ENCODE results near the gene ATG101. TPM values are rescaled to one million over a fixed set of nuclear protein-coding genes. Genes with fewer than 3 reads are reported as not detected.

Gene ATG101
- total and polyA plus RNA-seq, 2 of the 13 experiments (the other 11 are each of a cell fraction or from before 2014, with no cell fraction given): 58.2 to 67.7 TPM

GRCh38 chr12:52121824-52122539, 52.2 kb downstream of the ATG101 start (continued):
- TF ChIP-seq, protein P1, sequence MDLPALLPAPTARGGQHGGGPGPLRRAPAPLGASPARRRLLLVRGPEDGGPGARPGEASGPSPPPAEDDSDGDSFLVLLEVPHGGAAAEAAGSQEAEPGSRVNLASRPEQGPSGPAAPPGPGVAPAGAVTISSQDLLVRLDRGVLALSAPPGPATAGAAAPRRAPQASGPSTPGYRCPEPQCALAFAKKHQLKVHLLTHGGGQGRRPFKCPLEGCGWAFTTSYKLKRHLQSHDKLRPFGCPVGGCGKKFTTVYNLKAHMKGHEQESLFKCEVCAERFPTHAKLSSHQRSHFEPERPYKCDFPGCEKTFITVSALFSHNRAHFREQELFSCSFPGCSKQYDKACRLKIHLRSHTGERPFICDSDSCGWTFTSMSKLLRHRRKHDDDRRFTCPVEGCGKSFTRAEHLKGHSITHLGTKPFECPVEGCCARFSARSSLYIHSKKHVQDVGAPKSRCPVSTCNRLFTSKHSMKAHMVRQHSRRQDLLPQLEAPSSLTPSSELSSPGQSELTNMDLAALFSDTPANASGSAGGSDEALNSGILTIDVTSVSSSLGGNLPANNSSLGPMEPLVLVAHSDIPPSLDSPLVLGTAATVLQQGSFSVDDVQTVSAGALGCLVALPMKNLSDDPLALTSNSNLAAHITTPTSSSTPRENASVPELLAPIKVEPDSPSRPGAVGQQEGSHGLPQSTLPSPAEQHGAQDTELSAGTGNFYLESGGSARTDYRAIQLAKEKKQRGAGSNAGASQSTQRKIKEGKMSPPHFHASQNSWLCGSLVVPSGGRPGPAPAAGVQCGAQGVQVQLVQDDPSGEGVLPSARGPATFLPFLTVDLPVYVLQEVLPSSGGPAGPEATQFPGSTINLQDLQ (CRISPR knock-in tag; IDR thresholded peaks at IDR 0.05): no peak
- TF ChIP-seq ZNF337 (CRISPR knock-in tag; IDR thresholded peaks at IDR 0.05; ENCODE audit: borderline replicate concordance, low read depth) (no peak), ZNF788 (CRISPR knock-in tag; IDR thresholded peaks at IDR 0.05; ENCODE audit: borderline replicate concordance) (peak; percentile 30; the same call in 1 of the 2 replicates)
- TF ChIP-seq, protein P2, sequence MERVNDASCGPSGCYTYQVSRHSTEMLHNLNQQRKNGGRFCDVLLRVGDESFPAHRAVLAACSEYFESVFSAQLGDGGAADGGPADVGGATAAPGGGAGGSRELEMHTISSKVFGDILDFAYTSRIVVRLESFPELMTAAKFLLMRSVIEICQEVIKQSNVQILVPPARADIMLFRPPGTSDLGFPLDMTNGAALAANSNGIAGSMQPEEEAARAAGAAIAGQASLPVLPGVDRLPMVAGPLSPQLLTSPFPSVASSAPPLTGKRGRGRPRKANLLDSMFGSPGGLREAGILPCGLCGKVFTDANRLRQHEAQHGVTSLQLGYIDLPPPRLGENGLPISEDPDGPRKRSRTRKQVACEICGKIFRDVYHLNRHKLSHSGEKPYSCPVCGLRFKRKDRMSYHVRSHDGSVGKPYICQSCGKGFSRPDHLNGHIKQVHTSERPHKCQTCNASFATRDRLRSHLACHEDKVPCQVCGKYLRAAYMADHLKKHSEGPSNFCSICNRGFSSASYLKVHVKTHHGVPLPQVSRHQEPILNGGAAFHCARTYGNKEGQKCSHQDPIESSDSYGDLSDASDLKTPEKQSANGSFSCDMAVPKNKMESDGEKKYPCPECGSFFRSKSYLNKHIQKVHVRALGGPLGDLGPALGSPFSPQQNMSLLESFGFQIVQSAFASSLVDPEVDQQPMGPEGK (CRISPR knock-in tag; IDR thresholded peaks at IDR 0.05): peak; percentile 62

GRCh38 chr12:52122540-52122871, 52.7 kb downstream of the ATG101 start:
- in situ Hi-C loops (cut with HindIII; ENCODE audit: extremely low pct_ligation_motif_present, low pct_unique_long_range_greater_than_20kb): loop anchor here (5.0 kb wide), 1 partner anchor 95 kb away; no protein-coding TSS in a partner anchor
- CTCF ChIA-PET (ENCODE audit: low intra/inter-chr PET ratio, low total read pairs): interaction anchor here (1.0 to 5.2 kb wide), 2 partner anchors 39 to 96 kb away, joined by 3 to 41 read pairs; no protein-coding TSS in a partner anchor

More at GRCh38 chr12:52122540-52122871, 52.7 kb downstream of the ATG101 start:
- Histone ChIP-seq H3K4me2 (ENCODE audit: low read depth, low read length) (peak overlapping the region; percentile 29; the same call in 1 of the 2 replicates), H3K27ac (ENCODE audit: extremely low read length, insufficient read depth, low read length) (no peak overlapping the region), H3K36me3 (replicated peaks in 1 of 2; ENCODE audit: control insufficient read depth in 1 of 2, insufficient read depth in 2 of 2, low read length in 2 of 2) (no peaks in the 10 kb centered on the region), H4K20me1 (ENCODE audit: insufficient read depth, low read length) (no peaks in the 10 kb centered on the region), H3K9me3 (ENCODE audit: low read length) (no peaks in the 10 kb centered on the region), H3K4me3 (replicated peaks in 1 of 3; ENCODE audit: insufficient read depth in 1 of 3, low read depth in 2 of 3, low read length in 3 of 3) (peak overlapping the region in 1 of 3 experiments; percentile 7; a peak in 1 of 6 replicates), H3K27me3 (ENCODE audit: control insufficient read depth in 1 of 2, insufficient read depth in 2 of 2, low read length in 2 of 2) (peaks cover 4 to 31% of the 10 kb centered on the region in 2 experiments; a peak in 3 of 5 replicates), H3K4me1 (ENCODE audit: insufficient read depth, low read length) (peaks cover 66% of the 10 kb centered on the region), H3K79me2 (ENCODE audit: insufficient read depth, low read length) (no peaks in the 10 kb centered on the region), H2AFZ (ENCODE audit: low read length) (no peak overlapping the region), H3K9ac (ENCODE audit: insufficient read depth, low read depth, low read length) (no peak overlapping the region)
- WGBS (ENCODE audit: low lambda C conversion rate): 13% methylated on average over 3 of the region's 4 CpGs
- no peak for TF ChIP-seq SMC3 (IDR thresholded peaks at IDR 0.05; ENCODE audit: low read length)
- no peak for TF ChIP-seq FOXK2 (IDR thresholded peaks at IDR 0.05)
- no peak for TF ChIP-seq ZKSCAN5 (CRISPR knock-in tag; IDR thresholded peaks at IDR 0.05)
- TF ChIP-seq SOX5 (CRISPR knock-in tag; IDR thresholded peaks at IDR 0.05; ENCODE audit: borderline replicate concordance): no peak
- TF ChIP-seq HNRNPUL1 (IDR thresholded peaks at IDR 0.05; ENCODE audit: low read depth, low read length): no peak
- no peak for TF ChIP-seq REL (CRISPR knock-in tag; conservative IDR thresholded peaks at IDR 0.05)
- TF ChIP-seq KLF9 (CRISPR knock-in tag; IDR thresholded peaks at IDR 0.05; ENCODE audit: low read depth): no peak
- no peak for TF ChIP-seq ZNF180 (CRISPR knock-in tag; IDR thresholded peaks at IDR 0.05; ENCODE audit: borderline replicate concordance, low read depth)
- ATAC-seq: no peak
- intact Hi-C loops (cut with micrococcal nuclease; ENCODE audit: unreplicated experiment): loop anchor here (1.0 kb wide), 1 partner anchor 97 kb away; no protein-coding TSS in a partner anchor
- no TSS peak for BruUV-seq (replicated peaks)
- FAIRE-seq: no peak
- DNase-seq (ENCODE audit: low spot score): no peak
- POLR2A ChIA-PET: interaction anchor here (1.4 kb wide), 1 partner anchor 90 kb away, joined by 3 read pairs; no protein-coding TSS in a partner anchor

Measured in HepG2 (cell line).